GM10248 (cell line): Measurements from ENCODE around the gene ERCC4.

Experiments
- CTCF ChIA-PET: fragments of 300-600 bp; sonication (Branson Sonifier 250); formaldehyde crosslinking; extraction: SDS; loops from one replicate; lab custom pipeline; 2021; ENCODE audit warnings: antibody characterized with exemption; lab: Yijun Ruan, JAX
- POLR2A ChIA-PET: fragments of 350-650 bp; sonication (Branson Sonifier 250); formaldehyde crosslinking; extraction: SDS; loops from one replicate; lab custom pipeline; 2020; ENCODE audit warnings: antibody characterized with exemption; lab: Yijun Ruan, JAX
- DNase-seq: peaks from one replicate; pipeline ENCODE4 v3.0.0; 2012; ENCODE audit errors: extremely low spot score
- TF ChIP-seq, protein P1 (sequence below): IDR thresholded peaks from 2 replicates; pipeline ENCODE4 v1.5.1; 2012; ENCODE audit warnings: mild to moderate bottlenecking, low read depth; ENCODE audit errors: extremely low read depth, missing control alignments, control extremely low read depth

Gene ERCC4

DNA sequence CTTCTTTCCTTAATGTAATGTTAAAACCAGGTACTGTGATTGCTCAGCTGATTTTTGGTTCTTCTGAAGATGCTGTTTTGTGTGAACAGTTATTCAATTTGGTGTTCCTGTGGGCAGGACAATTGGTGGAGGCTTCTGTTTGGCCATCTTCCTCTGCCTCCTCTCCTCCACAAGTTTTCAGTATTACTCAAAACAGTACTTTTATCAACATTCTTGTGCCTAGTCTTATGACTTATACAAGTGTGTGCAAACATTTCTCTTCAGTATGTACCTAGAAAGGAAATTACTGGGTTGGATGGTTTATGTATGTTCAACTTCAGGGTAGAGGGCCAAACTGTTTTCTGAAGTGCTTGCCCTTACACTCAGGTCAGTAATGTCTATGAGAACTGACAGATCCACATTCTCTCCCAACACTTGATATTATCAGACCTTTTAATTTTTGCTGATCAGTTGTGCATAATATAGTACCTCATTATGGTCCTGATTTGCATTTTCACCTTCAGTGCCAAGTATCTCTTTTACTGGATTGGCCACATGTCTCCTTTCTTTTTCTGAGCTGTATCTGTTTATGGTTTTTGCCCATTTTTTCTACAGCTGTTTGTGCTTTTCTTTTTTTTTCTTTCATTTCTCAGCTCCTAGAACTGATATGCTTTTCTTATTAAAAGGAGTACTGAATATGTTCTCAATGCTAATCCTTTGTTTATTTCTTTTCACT lies 50.9 kb downstream of the ERCC4 start:
- CTCF ChIA-PET, result interaction anchor here (1.0 to 3.4 kb wide), 2 partner anchors 12 to 51 kb away, joined by 3 to 8 read pairs; partner anchors contain the start of gene ERCC4
- no peak for DNase-seq
- POLR2A ChIA-PET, result interaction anchor here (0.6 kb wide), 1 partner anchor 27 kb away, joined by 8 read pairs; no protein-coding TSS in a partner anchor
- TF ChIP-seq, protein P1, sequence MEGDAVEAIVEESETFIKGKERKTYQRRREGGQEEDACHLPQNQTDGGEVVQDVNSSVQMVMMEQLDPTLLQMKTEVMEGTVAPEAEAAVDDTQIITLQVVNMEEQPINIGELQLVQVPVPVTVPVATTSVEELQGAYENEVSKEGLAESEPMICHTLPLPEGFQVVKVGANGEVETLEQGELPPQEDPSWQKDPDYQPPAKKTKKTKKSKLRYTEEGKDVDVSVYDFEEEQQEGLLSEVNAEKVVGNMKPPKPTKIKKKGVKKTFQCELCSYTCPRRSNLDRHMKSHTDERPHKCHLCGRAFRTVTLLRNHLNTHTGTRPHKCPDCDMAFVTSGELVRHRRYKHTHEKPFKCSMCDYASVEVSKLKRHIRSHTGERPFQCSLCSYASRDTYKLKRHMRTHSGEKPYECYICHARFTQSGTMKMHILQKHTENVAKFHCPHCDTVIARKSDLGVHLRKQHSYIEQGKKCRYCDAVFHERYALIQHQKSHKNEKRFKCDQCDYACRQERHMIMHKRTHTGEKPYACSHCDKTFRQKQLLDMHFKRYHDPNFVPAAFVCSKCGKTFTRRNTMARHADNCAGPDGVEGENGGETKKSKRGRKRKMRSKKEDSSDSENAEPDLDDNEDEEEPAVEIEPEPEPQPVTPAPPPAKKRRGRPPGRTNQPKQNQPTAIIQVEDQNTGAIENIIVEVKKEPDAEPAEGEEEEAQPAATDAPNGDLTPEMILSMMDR, result no peak

- ChIA-PET POLR2A (no interaction called here), CTCF (interaction anchor here (1.0 kb wide), 1 partner anchor 31 kb away, joined by 3 read pairs; no protein-coding TSS in a partner anchor)
- TF ChIP-seq, protein P1, result no peak
- DNase-seq, result no peak
Observed at GRCh38 chr16:13973321-13974023, 53.5 kb downstream of the ERCC4 start.

GRCh38 chr16:13977177-13977576 lies 57.2 kb downstream of the ERCC4 start:
- POLR2A ChIA-PET, result no interaction called here

DNA sequence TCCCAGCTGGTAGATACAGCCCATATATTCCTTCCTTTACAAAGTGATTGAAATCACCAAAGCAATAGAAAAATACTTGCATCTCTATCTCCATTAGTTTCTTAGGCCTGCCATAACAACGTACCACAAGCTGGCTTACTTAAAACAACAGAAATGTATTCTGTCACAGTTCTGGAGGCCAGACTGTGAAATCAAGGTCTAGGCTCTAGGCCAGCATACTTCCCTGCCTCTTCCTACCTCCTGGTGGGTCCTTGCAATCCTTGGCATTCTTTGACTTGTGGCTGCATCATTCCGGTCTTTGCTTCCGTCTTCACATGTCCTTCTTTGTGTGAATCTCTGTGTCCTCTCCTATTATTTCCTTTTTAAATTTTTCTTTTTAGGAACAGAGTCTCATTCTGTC lies 62.5 kb downstream of the ERCC4 start:
- TF ChIP-seq, protein P1, result no peak
- POLR2A ChIA-PET, result no interaction called here
- CTCF ChIA-PET, result interaction anchor here (0.9 kb wide), 1 partner anchor 59 kb away, joined by 3 read pairs; no protein-coding TSS in a partner anchor
- no peak for DNase-seq

More at GRCh38 chr16:13977177-13977576, 57.2 kb downstream of the ERCC4 start:
- DNase-seq, result no peak
- CTCF ChIA-PET, result interaction anchor here (0.7 to 1.5 kb wide), 2 partner anchors 41 to 57 kb away, joined by 3 read pairs; partner anchors contain the start of gene ERCC4
- TF ChIP-seq, protein P1, result no peak

GRCh38 chr16:13983625-13984024 lies 63.7 kb downstream of the ERCC4 start:
- DNase-seq, result no peak
- POLR2A ChIA-PET, result no interaction called here
- TF ChIP-seq, protein P1, result no peak
- CTCF ChIA-PET, result no interaction called here

GRCh38 chr16:13984794-13985193 lies 64.8 kb downstream of the ERCC4 start:
- TF ChIP-seq, protein P1, result no peak
- no peak for DNase-seq
- ChIA-PET POLR2A (no interaction called here), CTCF (interaction anchor here (2.2 kb wide), 1 partner anchor 17 kb away, joined by 4 read pairs; no protein-coding TSS in a partner anchor)
